Stimulated activated CD4-positive, alpha-beta T cell treated with anti-CD3 and anti-CD28 coated beads, Interleukin-4, amount 100 ng/mL, for 48 hours (primary cell): Measurements from ENCODE around the gene CFLAR.

Experiments
- DNase-seq, 2 donors: peaks; one replicate each; pipeline ENCODE4 v3.0.0-alpha.2; 2020; ENCODE audit warnings: low read depth in 2 of 2

Gene CFLAR

DNA sequence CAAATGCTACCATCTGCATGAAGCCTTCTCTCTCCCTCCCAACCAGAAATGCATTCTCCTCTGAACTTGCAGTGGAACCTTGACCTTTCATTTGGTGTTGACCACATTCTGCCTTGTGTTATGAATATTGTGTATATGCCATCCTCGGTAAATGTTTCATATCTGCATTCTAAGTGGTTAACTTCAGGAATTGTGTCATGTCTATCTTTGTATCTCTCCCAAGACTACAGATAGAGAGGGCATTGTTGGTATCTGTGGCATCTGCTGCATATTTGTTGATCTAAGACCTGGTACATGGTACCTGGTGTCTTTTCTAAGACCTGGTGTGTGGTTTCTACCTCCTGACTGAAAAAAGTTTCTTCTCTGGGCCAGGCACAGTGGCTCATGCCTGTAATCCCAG, 101.0 kb downstream of the CFLAR start:
- DNase-seq, result no peak

DNA sequence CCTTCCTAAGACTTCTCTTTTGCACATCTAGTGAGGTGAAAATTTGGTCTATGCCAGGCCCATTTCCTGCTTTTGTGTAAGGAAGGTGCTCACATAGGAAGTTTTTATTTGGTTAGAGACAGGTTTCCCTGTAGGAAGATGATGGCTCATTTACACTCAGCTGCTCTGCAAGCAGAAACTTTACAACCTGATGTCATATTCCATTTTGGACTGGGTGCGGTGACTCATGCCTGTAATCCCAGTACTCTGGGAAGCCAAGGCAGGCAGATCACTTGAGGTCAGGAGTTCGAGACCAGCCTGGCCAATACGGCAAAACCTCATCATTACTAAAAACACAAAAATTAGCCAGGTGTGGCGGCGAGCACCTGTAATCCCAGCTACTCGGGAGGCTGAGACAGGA, 102.8 kb downstream of the CFLAR start:
- DNase-seq, result no peak

DNA sequence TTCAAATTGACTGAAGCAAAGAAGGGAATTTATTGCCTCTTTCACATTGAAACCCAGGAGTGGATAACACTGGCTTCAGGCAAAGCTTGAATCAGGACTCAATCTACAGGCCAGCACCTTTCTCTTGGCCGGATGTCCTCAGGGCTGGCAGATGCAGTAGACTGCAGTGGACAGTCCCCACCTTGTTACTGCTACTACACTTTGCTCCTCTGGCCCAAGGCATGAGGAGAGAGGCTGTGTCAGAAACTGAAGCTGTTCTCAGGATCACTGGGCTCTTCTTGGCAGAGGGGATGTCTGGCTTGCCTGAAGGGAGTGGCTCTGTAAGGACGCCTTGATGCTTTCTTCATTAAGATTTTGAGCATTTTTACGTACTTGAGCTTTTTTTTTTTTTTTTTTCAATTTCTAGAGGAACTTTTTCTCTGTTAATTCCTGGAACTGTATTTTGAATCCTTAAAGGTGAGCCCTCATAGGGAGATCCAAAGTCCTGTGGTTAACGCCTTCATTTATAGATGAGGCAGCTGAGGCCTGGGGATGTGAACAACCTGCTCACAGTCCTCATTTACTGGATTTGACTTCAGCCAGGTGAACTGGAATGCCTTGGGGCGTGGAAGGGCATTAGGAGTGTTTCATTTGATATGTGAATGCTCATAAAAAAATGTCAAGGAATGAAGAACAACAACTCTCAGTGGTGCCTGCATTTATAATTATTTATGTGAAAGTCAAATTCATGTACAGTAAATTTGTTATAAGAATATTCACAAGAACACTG, 103.5 kb downstream of the CFLAR start:
- no peak for DNase-seq

DNA sequence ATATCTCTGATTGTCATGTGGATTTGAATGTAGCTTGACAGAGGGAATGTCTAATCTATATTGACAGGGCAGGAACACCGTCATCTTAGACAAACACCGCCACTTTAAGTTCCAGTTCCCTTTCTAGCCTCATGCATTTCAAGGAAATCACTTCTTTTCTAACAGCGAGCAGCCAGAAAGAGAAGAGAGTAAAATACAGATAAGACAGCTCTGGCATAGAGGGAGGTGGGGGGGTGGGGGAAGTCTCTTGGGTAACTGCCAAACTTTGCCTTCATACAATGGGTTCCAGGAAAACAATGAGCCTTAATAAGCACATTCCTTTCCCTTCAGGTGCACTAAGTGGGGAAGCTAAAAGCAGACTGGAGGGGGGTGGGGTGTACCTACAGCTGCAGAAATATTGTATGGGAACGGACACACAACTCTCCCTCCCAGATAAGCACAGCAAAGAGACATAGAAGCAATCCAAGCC, 104.2 kb downstream of the CFLAR start:
- no peak for DNase-seq

DNA sequence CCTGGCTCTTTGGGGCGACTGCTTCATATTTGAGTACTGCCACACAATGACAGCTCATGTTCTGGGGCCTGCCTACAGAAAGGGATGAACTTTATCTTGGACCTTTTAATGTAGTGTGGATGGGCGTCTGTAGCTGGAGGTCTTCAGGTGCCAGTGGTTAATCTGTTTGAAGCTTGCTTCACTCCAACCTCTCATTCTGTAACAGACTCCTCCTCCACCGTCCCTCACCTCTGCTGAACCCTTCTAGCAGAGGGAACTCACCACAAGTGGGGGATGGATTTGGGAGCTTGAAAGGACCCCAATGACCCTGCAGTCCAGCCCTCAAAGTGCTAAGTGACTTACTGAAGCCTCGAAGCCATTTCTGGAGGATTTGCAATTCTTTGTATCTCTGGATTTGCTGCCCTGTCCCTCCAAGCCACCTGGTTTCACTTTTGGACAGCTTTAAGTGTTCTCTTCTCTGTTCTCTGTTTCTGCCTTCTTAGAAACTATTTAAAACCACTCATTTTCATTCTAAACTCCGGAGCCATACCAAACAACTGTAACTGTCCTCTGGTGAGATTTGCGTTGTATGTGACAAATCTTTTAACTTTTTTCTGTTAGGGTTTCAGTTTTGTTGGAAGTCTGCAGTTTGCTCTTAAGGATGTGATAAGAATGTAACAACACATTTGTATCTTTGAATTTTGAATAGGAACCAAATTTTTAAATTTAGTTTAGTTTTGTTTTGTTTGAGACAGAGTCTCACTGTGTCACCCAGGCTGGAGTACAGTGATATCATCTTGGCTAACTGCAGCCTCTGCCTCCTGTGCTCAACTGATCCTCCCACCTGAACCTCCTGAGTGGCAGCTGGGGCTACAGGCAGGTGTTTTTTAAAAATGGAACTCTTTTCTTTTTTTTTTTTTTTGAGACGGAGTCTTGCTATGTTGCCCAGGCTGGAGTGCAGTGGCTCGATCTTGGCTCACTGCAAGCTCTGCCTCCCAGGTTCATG, 107.4 kb downstream of the CFLAR start:
- no peak for DNase-seq
